DND-41 (cell line): ENCODE measurements around the gene LETM1.

Experiments
- CTCF ChIP-seq: IDR thresholded peaks from 2 replicates; pipeline ENCODE4 v1.5.1; 2012; ENCODE audit warnings: borderline replicate concordance, low read length, moderate library complexity, mild to moderate bottlenecking; ENCODE audit not compliant: poor library complexity, severe bottlenecking; ENCODE audit errors: extremely low read depth
- EZH2 ChIP-seq: IDR thresholded peaks from 3 replicates; pipeline ENCODE4 v1.6.1; 2012; ENCODE audit warnings: borderline replicate concordance, low read depth, mild to moderate bottlenecking, moderate library complexity, low read length, inconsistent platforms; ENCODE audit not compliant: severe bottlenecking

DNA sequence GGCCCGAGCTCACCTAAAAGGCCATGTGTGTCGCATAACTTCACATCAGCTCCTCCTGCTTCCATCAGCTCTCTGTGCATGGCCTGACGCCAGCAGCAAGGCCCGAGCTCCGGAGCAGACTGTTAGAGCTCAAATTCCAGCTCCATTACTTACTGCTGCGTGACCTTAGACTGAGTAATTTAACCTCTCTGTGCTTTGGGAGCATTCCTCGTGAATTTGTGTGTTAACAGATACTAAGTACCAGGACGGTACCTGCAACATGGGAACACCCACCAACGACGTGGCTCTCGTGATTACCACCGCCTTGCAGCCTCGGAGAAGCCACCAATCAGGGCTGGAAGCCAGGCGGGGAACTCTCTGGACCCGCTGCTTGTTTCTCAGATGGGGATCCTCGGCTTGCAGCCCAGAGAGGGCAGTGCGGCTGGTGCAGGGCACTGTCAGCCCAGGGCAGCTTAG, 12.9 kb downstream of the LETM1 start:
- no peak for TF ChIP-seq CTCF
- no peak for TF ChIP-seq EZH2
